BJ (cell line): Measurements from ENCODE around the gene RNF150. TPM values are rescaled to one million over a fixed set of nuclear protein-coding genes. Genes with fewer than 3 reads are reported as not detected.
"Not testable (repeated sequence)": the region's sequence is repeated elsewhere in the genome, so short reads cannot be mapped to it uniquely, and the experiment has no call there.

ENCODE experiments used
- CTCF ChIA-PET: fragments of 350-600 bp; formaldehyde crosslinking; extraction: SDS; loops from one replicate; lab custom pipeline; 2021; ENCODE audit warnings: antibody characterized with exemption, inconsistent platforms; lab: Yijun Ruan, JAX
- POLR2A ChIA-PET: fragments of 300-600 bp; sonication (Branson Sonifier 250); formaldehyde crosslinking; extraction: SDS; loops from one replicate; lab custom pipeline; 2021; ENCODE audit warnings: antibody characterized with exemption; lab: Charles Lee
- DNase-seq: peaks from one replicate; pipeline ENCODE4 v3.0.0-alpha.2; 2011; ENCODE audit warnings: low read depth
- H3K27me3 ChIP-seq: 2 replicates; pipeline ENCODE4 v1.6.0; 2011; ENCODE audit warnings: low read length; ENCODE audit not compliant: control insufficient read depth, insufficient read depth
- H3K36me3 ChIP-seq: 2 replicates; pipeline ENCODE4 v1.5.1; 2011; ENCODE audit warnings: low read length; ENCODE audit not compliant: control insufficient read depth, insufficient read depth
- H3K4me3 ChIP-seq: 2 replicates; pipeline ENCODE4 v1.5.1; 2011; ENCODE audit warnings: low read depth, mild to moderate bottlenecking, control low read depth, low read length
- polyA plus RNA-seq: library from polyadenylated mRNA; depleted of rRNA; stranded (reverse); fragments of >200 nt; gene quantifications from 2 replicates; pipeline ENCODE4 v1.2.3, GENCODE V29; 2011
- TF ChIP-seq, protein P1 (sequence below): IDR thresholded peaks from 2 replicates; pipeline ENCODE4 v1.5.1; 2011; ENCODE audit warnings: low read depth, mild to moderate bottlenecking, control low read depth, inconsistent platforms, low read length, moderate library complexity; ENCODE audit not compliant: insufficient read depth

The RNF150 gene
- polyA plus RNA-seq, 1 experiment: 47.7 TPM

DNA sequence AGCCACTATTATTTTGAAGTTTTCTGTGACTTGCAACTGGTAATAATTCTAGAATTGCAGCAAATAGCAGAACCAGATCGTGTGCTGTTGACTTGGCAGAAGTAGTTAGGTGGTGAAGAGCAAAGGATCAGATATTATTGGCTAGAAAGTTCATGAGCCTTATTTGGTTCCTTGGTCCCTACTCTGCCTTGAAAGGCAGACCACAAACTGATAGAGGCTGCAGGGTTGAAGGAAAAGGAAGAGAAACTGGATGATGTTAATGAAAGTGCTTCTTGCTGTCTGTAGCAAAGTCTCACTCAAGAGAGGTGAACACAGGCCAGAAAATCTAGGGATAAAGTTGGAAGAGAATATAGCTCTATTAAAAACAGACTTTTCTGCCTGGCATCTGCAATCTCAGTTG lies 41.2 kb upstream of the RNF150 start:
- Histone ChIP-seq H3K36me3 (no peaks in the 10 kb centered on the region), H3K4me3 (no peak overlapping the region), H3K27me3 (peaks cover 2% of the 10 kb centered on the region)
- TF ChIP-seq, protein P1, sequence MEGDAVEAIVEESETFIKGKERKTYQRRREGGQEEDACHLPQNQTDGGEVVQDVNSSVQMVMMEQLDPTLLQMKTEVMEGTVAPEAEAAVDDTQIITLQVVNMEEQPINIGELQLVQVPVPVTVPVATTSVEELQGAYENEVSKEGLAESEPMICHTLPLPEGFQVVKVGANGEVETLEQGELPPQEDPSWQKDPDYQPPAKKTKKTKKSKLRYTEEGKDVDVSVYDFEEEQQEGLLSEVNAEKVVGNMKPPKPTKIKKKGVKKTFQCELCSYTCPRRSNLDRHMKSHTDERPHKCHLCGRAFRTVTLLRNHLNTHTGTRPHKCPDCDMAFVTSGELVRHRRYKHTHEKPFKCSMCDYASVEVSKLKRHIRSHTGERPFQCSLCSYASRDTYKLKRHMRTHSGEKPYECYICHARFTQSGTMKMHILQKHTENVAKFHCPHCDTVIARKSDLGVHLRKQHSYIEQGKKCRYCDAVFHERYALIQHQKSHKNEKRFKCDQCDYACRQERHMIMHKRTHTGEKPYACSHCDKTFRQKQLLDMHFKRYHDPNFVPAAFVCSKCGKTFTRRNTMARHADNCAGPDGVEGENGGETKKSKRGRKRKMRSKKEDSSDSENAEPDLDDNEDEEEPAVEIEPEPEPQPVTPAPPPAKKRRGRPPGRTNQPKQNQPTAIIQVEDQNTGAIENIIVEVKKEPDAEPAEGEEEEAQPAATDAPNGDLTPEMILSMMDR: no peak
- CTCF ChIA-PET: no interaction called here
- no peak for DNase-seq
- POLR2A ChIA-PET: no interaction called here

DNA sequence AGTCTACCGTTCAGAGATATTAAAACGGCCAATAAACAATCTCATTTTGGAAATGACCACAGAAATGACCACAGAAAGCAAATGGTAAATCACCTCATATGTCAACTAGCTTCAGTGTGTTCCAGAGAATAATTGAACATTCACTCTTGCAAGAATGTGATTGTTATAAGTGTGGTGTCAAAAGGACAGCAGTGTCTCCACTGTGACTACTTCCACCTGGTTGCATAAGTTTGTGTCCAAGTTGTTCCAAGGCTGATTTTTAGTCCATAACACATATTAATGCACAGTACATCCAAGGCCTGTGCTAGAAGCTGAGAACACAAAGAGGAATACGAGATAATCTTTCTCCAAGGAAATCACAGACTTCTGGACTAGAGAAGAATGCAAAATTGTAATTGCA lies 37.4 kb upstream of the RNF150 start:
- TF ChIP-seq, protein P1: no peak
- no peak overlapping the region for H3K4me3 ChIP-seq
- POLR2A ChIA-PET: no interaction called here
- H3K27me3 ChIP-seq: peaks cover 2% of the 10 kb centered on the region
- H3K36me3 ChIP-seq: no peaks in the 10 kb centered on the region
- DNase-seq: no peak
- CTCF ChIA-PET: interaction anchor here (0.8 to 1.0 kb wide), 2 partner anchors 12 to 25 kb away, joined by 3 read pairs; no protein-coding TSS in a partner anchor

DNA sequence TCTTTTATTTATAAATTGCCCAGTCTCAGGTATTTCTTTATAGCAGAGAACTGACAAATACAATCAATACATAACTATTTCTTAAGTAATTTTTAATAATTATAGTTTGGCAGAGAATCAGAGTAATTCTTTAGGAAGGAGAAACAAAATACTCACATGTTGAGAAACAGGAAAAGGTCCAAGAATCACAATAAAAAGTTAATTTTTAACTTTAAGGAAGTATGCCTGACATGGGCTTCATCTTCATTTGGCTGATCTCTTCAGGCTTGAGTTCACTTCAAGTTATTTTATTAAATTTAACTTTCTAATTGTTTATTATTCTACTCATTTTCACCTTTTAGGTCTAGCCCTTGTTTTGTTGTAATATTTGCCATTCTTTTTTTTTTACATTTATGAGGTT lies 36.1 kb upstream of the RNF150 start:
- Histone ChIP-seq H3K4me3 (no peak overlapping the region), H3K36me3 (no peaks in the 10 kb centered on the region), H3K27me3 (peaks cover 2% of the 10 kb centered on the region)
- TF ChIP-seq, protein P1: no peak
- ChIA-PET POLR2A (no interaction called here), CTCF (no interaction called here)
- DNase-seq: no peak

DNA sequence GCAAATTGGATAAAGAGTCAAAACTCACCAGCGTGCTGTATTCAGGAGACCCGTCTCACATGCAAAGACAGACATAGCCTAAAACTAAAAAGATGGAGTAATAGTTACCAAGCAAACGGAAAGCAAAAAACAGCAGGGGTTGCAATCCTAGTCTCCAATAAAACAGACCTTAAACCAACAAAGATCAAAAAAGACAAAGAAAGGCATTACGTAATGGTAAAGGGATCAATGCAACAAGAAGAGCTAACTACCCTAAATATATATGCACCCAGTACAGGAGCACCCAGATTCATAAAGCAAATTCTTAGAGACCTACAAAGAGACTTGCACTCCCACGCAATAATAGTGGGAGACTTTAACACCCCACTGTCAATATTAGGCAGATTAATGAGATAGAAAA lies 31.7 kb upstream of the RNF150 start:
- H3K27me3 ChIP-seq, CTCF ChIA-PET, DNase-seq, H3K36me3 ChIP-seq, POLR2A ChIA-PET, H3K4me3 ChIP-seq: not testable (repeated sequence)

DNA sequence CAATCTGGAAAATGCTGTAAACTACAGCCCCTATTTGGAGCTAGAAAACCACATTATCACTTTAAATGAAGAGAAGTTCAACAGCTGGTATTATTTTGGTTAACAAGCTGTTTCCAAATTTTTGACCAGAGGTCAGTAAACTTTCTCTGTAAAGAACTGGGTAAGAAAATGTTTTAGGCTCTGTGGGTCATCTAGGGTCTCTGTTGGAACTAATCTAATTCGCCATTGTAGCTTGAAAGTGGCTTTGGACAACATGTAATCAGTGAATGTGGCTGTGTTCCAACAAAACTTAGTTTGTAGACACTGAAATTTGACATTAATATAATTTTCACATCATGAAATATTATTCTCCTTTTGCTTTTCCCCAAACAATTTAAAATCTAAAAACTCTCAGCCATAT lies 25.8 kb upstream of the RNF150 start:
- H3K27me3 ChIP-seq: no peaks in the 10 kb centered on the region
- POLR2A ChIA-PET: no interaction called here
- H3K36me3 ChIP-seq: no peaks in the 10 kb centered on the region
- TF ChIP-seq, protein P1: no peak
- no peak for DNase-seq
- CTCF ChIA-PET: interaction anchor here (0.6 to 1.8 kb wide), 10 partner anchors 10 to 1865 kb away, joined by 3 to 5 read pairs (median 3); no protein-coding TSS in a partner anchor
- H3K4me3 ChIP-seq: no peak overlapping the region

DNA sequence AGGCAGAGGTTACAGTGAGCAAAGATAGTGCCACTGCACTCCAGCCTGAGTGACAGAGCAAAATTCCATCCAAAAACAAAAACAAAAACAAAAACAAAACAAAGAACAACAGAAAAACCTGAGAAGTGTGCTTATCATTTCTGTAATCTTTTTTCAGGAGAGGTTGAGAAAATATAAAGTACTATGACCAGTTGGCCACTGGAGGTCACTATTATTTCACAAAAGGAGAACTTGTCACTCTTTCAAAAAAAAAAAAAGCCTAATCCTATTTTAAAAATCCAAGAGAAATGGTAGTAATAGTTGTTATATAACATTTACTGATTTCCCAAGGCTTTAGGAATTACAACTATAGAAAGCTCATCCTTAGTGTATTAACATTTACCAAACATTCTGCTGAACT lies 24.9 kb upstream of the RNF150 start:
- CTCF ChIA-PET: interaction anchor here (0.6 to 1.8 kb wide), 11 partner anchors 10 to 1866 kb away, joined by 3 to 5 read pairs (median 3); no protein-coding TSS in a partner anchor
- TF ChIP-seq, protein P1: peak; percentile 41
- no peak overlapping the region for H3K4me3 ChIP-seq
- no peaks in the 10 kb centered on the region for H3K36me3 ChIP-seq
- no peaks in the 10 kb centered on the region for H3K27me3 ChIP-seq
- POLR2A ChIA-PET: no interaction called here
- DNase-seq: no peak
